HG03095 (cell line): Measurements from ENCODE around the gene PARVB.

Experiments used
- ATAC-seq: cut with Tn5 transposase; IDR thresholded peaks from one replicate; pipeline ENCODE4 v1.9.1; 2021; ENCODE audit warnings: moderate library complexity; ENCODE audit not compliant: unreplicated experiment

Gene PARVB, protein sequence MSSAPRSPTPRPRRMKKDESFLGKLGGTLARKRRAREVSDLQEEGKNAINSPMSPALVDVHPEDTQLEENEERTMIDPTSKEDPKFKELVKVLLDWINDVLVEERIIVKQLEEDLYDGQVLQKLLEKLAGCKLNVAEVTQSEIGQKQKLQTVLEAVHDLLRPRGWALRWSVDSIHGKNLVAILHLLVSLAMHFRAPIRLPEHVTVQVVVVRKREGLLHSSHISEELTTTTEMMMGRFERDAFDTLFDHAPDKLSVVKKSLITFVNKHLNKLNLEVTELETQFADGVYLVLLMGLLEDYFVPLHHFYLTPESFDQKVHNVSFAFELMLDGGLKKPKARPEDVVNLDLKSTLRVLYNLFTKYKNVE

GRCh38 chr22:44024288-44024921 lies at the start of gene PARVB:
TSS of gene PARVB (plus strand) at chr22:44024302. CDS start at chr22:44024340, 38 bp downstream.
- no peak for ATAC-seq

- no peak for ATAC-seq
Measured at GRCh38 chr22:43975041-43975440, 49.1 kb upstream of the PARVB start.

DNA sequence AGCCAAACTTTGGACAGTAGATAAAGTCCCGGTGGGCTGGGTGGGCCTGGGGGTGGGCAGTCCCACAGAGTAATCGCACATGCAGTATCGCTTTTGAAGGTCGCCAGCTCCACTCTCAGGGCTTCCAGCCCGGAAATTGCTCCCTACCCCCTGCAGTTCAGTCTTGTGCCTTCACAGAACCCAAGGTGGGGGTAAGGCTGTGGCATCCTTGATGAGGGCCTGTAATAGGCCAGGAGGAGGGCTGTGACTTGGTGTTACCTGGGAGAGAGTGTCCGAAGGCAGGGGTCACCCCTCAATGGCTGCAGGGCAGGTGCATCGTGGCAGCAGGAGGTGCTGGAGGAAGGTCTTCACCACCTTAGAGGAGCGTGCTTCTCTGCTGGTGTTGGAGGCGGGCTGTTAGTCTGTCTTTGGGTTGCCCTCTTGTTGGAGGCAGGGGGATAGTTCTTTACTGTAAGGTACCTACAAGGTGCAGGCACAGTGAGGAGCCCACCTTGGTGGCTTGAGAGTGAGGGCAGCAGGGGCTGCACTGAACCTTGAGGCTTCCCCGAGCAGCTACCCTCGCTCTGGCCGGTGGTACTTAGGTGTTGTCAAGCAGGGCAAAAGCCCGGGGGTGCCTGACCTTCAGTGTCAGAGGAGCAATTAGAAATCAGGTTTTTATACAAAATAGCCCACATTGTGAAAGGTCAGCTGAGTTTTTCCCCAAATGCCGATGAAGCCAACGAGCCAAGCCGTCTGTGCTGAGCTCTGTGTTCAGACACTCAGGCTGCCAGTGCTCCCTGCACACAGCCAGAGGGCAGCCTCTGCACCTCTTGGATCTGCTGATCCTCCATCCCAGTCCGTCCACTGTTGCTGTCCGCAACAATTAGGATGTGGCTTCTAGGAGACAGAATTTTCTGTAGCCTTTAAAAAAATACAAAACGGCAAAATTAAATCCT lies 47.0 kb upstream of the PARVB start:
- no peak for ATAC-seq

DNA sequence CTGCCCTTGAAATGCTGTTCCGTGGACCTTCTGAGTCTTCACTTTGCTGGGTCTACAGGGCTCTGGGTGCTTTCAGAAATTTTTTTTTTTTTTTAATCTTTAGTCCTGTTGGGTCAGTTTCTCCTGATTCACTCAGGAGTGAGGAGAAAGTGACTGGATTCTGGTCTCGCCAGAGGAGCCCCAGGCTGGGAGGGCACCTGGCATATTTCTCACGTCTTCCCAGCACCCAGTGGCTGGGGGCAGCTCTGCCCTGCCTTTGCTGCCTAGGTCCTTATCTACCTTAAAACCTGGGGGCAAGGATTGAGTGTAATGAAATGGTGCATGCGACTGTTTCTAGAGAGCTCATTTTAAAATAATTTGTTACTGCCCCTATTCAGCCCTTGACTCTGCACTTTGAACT lies 45.5 kb upstream of the PARVB start:
- ATAC-seq: no peak

DNA sequence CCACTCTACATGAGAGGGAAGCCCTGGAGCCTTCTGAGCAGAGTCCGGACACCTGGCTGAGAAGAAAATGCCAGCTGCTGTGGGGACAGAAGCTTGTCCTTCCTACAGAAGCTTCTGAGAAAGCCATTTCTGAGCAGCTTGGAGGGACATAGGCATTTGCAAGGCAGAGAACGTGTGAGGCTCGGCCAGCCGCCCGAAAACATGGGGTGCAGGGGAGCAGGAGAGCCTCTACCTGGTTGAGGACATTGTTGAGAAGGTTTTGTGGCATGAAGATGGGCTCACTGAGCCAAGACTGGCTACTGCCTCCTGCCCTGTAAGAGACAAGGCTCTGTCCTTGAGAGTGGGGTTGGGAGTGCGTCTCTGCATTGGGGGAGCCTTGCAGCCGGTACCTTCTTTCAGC lies 43.5 kb upstream of the PARVB start:
- no peak for ATAC-seq

GRCh38 chr22:43980996-43981395 lies 43.1 kb upstream of the PARVB start:
- no peak for ATAC-seq

- no peak for ATAC-seq
Measured at GRCh38 chr22:43983808-43984207, 40.3 kb upstream of the PARVB start.

- no peak for ATAC-seq
Measured at GRCh38 chr22:43985532-43985931, 38.6 kb upstream of the PARVB start.

GRCh38 chr22:43988116-43988820 lies 35.8 kb upstream of the PARVB start:
- ATAC-seq: no peak

DNA sequence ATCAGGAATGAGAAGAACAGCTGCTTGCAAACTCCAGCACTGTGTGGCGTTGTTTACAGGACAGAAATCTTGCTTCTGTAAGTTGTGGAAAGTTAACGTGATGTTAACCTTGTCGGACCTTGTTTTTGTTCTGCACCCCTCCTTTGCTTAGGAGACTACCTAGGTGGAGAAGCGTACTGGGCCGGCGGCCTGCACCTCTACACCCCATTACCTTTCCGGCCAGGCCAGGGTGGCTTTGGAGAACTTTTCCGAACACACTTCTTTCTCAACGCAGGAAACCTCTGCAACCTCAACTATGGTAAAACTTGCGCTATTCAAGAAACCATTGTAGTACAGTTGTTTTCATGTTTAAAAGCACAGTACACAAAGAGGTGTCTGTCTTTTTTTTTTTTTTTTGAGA lies 35.1 kb upstream of the PARVB start:
- ATAC-seq: no peak

DNA sequence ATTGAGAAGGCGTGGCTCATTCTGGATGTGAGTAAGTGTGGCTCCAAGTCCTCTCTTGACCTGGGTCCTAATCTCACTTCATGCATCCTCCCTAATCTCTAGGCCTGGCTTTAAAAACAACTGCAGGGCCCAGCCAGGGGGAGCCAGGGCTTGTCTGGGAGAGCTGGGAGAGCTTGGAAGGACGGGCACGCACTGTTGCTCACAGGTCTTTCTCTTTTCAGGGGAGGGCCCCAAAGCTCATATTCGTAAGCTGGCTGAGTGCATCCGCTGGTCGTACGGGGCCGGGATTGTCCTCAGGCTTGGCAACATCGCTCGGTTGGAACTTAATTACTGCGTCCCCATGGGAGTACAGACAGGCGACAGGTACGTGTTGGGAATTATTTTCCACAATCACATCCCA lies 34.1 kb upstream of the PARVB start:
- ATAC-seq: no peak

DNA sequence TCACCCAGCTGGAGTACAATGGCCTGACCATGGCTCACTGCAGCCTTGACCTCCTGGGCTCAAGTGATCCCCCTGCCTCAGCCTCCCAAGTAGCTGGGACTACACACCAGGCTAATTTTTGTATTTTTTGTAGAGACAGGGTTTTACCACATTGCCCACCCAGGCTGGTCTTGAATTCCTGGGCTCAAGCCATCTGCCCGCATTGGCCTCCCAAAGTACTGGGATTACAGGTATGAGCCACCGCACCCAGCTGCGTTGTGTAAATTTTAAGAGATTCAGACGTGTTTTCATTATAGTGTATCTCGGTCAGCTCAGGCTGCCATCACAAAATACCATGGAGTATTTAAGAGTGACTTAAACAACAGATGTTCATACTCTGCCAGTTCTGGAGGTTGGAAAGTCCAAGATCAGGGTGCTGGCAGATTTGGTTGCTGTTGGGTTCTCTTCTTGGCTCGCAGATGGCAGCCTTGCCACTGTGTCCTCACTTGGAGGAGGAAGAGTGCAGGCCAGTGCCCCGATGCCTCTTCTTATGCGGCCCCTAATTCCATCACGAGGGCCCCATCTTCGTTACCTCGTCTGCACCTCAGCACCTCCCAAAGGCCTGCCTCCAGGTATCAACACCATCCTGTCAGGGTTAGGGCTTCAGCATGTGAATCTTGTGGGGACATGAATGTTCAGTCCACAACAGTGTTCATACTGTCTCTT lies 32.6 kb upstream of the PARVB start:
- ATAC-seq: no peak

DNA sequence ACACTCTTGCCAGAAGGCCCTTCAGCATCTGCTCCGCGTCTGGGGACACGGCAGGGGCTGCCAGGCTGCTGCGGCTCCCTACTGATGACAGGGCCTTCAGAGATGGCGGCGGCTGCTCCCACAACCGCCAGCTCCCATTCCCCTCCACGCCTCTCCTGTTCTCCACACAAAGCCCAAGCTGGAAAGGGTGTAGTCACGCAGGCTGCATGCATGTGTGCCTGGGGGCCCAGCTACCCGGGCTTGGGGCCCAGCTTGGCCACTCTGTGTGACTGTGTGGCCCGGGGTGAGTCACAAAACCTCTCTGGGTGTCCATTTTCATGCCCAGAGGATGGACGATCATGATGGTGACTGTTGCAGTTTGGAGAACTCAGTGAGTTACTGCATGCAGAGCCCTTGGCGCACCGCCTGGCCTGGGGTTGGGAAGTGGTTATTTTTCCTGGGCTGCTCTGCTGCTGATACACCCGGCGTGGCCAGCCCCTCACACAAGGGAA lies 31.7 kb upstream of the PARVB start:
- no peak for ATAC-seq

DNA sequence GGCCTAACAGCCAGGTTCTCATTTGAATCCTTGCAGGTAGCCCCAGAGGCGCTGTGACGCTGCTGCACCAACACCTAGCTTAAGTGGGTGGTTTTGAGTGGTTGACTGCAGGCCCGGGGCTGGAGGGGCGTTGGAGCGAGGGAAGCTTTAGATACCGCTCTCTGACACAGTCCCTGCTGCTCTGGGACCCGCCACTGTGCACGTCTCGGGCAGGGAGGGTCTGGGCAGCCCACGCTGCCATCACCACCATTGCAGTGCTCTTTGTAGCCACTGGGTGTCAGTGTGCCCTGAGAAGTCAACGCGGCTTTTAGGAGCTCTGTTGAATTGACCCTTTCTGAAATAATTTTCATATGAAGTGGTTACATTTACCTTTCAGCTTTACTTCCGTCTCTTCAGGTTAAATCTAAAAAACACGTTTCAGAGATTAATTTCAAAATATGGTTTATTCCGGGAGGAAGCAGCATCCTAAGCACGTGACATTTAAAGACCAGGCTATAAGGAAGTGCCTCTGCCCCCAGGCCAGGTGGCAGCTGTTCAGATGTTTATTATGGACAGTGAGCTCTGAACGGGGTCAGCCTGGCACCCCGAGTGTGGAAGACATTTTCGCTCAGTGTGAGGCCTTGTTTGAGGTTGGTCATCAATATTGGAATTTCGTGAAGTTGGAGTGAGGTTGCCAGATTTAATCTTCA lies 30.9 kb upstream of the PARVB start:
- no peak for ATAC-seq

DNA sequence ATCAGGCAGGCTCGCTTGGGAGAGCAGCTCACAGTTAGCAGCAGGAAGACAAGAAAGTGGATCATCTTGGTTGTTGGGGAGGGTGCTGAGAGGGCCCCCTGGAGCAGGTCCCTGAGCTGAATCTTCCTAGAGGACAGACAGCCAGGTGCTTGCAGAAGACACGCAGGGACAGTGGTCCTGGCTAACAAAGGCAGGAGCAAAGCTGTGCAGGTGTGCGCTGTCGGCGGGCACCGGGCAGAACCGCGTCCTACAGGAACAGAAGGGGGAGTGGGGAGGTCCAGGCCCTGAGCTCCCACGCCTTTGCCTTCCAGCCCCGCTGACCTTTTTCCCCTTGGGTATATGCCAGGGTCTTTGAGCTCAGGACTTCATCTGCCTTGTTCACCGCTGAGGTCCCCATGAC lies 30.1 kb upstream of the PARVB start:
- ATAC-seq: no peak

- no peak for ATAC-seq
Measured at GRCh38 chr22:43994416-43994815, 29.7 kb upstream of the PARVB start.

- ATAC-seq: no peak
Measured at GRCh38 chr22:43995057-43995685, 28.9 kb upstream of the PARVB start.

DNA sequence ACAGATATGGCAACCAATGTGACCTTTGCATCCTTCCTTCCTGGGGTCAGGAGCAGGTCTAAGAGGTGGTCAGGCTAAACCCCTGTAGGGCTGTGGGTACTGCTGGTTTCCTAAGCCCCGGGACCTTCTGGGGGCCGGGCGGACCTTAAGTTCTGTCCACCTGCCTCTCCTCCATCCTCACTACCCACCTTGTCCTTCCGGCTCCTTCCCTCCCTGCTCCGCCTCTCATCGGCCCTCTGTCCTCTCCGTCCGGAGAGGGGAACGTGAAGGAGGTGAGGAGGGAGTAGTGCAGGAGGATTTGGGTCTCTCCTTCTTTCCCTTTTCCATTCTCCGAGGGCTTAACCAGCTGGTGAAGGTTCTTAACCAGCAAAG lies 28.3 kb upstream of the PARVB start:
- ATAC-seq: no peak
